ENCODE data around the gene BCAS3.

The BCAS3 gene

DNA sequence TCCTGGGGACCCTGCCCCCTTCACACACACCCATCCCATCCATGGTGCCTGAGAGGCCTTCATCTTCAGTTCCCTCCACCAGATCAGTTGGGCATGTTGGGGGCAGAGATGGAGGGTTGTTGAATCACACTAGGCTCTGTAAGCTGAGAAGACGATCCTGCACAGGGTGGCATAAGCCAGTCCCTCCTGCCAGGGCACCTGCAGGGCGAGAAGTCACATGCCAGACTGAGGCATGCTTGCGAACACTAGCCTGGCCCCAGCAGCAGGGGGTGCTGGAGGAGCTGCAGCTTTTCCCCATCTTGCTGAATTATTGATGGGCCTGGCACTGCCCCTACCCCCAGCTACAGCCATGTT, 715.9 kb downstream of the BCAS3 start:
- DNase-seq: no peak

DNA sequence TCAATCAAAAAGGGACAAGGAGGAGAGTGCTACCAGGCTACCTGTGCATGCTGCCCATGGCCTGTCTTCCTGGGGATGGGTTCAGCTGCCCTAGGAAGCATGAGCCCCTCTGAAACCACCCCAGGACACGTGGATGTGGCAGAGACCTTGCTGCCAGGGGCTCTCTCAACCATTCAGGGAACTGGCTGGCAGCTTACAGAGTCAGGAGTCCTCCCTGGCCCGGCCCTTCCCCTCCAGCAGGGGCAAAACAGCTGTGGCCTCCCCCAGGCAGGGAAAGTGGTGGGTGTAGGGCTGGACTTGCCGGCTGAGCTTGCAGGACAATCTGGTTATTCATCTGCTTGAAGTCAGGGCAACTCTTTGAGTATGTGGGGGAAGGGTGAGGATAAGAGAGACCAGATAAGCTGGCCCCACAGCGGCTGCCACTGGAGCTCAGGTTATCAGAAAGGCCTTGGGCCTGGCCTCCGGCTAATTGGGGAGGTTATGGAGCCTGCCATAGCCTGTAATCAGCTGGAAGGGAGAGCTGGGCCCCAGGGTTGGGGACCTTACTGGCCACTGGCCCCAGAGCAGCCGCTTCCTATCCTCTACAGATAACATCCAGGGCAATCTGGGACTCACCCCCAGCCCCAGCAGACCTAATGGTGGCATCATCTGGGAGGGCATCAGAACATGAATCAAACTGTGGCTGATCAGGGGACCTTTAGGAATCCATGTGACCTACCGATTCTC, 716.4 kb downstream of the BCAS3 start:
- no peak for DNase-seq

DNA sequence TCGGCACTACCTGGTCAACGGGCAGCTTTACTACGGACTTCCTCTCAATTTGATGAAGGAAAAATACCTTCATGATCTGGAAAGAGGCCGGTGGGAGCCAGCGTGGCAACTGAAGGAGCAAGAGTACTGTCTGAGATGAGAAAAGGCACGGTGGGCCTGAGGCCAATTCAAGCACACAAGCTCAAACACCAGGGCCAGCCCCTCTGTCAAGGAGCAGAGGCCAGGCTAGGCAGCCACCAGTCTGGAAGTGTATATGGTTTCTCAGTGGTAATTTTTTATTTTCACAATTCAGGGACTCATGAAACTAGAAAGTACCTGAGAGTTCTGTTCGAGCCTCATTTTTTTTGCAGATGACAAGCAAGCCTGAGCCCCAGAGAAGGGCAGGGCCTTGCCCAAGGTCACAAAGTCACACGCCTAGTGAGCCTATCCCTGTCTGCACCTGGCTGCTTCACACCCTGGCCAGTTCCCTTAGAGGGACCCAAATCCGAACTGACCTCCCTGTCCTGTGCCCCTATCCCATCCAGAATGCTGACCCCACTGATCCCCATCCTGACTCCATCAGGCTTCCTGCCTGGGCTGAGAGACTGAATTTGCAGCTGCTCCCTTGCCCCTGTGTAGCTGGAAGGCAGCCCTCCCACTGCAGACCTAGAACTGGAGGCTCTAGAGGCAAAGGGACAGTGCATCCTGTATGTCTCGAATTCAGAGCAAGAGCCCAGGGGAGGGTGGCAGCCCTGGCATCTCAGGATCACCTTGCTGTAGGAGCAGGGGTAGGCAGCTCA, 717.2 kb downstream of the BCAS3 start:
- no peak for DNase-seq

DNA sequence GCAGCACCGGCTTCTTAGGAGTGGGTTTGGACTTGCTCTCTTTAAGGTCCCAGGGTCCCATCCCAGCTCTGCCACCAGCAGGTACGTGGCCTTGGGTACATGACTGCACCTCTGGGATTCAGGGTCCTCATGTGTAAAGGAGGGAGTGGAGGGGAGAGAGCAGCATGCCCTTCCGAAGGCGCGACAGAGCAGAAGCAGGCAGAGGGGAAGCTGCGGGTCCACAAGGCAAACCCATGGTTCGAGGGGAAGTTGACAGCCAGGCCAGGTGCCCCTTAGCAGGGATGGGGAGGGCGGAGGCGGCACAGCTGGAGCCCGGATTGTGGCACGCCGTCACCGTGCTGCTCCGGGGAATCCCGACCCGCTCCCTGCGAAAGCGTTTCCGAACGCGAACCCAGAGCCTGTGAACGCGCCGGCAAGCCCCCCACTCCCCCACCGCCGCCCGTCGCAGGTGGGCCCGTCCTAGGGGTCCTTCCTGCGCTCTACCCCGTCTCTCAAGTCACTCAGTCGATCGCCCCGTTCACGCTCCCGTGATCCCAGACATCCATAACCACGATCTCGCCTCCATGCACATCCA, 717.8 kb downstream of the BCAS3 start:
- DNase-seq: no peak

DNA sequence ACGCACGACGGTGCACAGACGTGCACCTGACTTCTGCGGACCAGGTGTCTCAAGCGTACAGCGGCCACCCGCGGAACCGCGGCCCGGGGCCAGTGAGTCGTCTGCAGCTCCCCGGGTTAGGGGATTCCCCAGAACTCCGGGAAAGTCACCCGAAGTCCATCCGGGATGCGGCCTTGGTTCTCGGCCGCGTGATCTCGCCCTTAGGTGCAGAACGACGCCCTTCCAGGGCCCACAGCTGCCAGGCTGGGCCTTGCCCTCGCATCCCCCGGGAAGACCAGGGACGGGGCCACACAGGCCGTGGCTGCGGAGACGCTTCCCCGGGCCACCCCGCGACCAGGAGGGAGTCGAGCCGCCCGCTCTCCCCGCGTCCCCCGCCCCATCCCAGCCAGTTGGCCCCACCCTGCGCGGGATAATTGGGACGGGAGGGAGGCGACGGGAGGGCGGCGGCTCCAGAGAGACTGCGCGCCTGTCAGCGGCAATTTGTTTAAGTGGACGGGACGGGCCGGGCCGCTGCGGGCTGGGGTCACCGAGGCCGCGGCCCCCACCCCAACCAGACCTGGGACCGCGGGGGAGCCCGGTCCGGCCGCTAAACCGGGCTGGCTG, 718.4 kb downstream of the BCAS3 start:
- no peak for DNase-seq

DNA sequence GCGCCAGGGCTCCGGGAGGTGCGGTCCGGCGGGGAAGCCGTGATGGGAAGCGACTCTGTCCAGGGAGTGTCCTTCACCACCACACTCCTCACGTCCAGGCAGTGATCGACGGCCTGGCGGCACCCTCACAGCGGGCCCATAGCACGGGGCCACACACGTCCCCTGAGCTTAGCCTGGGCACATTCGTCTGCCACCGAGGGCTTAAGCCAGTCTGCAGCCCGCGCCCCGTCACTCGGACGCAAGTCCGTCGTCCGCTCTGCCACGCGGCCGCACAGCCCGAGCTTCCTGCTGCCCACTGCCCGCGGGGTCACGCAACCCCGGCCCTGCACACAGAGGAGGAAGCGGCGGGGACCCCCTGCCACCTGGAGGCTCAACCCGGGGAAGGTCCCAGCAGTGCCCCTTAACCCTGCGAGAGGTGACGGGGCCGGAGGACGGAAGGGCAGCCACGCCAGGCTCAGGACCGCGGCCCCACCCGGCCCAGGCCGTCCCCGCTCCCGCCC, 719.0 kb downstream of the BCAS3 start:
- DNase-seq: no peak

DNA sequence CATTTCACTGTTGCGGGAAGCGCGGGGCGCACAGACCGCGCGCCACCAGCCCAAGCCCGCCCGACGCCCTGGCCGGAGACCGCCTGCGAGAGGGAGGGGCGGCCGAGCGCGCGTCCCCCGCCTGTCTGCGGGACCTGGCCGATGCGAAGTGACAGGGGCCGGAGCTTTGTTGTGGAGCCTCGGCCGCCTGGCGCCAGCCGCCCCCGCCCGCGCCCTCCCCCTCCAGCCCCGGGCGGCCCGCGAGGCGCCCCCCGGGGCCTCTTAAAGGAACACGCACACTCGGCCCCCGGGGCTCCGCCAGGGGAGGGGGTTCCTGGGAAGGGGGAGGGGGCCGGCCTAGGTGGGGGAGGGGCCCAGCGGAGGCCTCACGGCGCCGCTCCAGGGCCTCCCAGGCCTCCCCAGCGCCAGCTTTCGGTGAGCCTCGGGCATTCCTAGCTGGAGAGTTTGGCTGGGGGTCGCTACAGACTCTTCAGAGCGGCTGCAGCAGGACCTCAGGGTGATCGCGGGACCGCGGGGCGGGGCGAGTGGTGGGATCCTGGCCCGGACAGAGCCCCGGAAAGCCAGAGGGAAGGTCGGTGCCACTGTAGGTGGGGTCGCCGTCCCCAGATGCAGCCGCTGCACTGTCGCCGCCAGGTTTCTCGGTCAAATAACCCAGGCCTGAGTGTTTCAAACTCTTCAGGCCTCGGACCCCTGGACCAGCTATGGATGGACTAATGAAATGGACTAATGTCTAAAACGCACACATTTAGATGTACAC, 719.6 kb downstream of the BCAS3 start:
- no peak for DNase-seq

DNA sequence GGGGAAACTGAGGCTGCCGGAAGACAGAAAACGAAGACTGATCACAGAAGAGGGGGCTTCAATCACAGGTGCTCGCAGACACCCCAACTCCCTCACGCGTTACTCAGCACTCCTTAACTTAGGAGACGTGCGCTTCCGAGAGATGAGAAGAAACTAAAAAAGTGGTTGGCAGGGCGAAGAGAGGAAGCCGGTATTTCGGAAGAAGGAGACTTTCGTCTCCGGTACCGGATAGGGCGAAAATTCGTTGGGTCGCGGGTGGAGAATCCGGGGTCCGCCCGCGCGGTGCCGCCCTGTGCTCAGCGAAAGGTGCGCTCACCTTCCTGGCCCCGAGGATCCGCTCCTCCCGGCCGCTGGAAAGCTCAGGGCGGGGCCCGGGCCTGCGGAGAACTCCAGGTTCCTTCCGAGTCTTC, 721.1 kb downstream of the BCAS3 start:
- DNase-seq: no peak

DNA sequence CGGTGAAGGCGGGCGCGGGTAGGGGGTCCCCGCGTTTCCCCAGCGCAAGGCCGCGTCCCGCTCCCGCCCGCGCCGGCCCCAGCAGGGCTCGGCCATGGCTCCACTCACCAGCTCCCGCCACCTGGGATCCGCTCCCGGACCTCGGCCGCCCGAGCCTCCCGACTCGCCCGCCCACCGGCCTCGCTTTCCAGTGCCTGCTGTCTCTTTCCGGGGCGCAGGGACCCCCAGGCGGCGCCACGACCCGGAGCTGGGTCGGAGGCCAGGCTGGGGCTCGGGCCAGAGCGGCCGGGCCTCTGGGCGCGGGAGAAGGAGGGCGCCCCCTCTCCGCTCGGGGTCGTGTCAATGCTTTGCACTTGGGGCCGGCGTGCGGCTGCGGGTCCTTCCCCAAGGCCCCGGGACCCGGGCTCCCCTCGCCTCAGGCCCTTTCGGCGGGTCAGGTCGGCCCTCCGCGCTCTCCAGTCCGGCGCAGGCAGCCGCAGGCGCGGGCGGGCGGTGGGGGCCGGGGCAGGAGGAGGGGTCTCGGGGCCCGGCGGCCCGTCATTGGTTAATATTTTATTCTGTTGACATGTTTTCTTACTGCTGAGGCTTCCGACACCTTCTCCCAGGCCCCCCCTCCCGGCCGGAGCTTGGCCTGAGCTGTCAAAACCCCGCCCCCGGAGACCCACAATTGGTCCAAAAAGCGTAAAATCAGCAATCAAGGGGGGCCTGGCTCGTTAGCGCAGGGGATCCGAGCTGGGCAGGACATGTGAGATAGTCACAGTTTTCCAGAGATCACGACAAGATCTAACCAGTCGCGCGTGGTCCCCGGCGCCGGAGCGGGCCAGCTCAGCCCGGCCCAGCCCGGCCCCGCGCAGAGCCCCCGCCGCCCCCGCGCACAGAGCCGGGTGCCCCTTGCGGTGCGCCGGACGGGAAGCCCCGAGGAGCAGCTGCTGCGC, 721.7 kb downstream of the BCAS3 start, which contains the start of gene TBX2:
TBX2 (plus strand) TSS at position 713 of the 935 bp plus-strand sequence. CDS start 334 bp downstream, outside the sequence.
- no peak for DNase-seq

DNA sequence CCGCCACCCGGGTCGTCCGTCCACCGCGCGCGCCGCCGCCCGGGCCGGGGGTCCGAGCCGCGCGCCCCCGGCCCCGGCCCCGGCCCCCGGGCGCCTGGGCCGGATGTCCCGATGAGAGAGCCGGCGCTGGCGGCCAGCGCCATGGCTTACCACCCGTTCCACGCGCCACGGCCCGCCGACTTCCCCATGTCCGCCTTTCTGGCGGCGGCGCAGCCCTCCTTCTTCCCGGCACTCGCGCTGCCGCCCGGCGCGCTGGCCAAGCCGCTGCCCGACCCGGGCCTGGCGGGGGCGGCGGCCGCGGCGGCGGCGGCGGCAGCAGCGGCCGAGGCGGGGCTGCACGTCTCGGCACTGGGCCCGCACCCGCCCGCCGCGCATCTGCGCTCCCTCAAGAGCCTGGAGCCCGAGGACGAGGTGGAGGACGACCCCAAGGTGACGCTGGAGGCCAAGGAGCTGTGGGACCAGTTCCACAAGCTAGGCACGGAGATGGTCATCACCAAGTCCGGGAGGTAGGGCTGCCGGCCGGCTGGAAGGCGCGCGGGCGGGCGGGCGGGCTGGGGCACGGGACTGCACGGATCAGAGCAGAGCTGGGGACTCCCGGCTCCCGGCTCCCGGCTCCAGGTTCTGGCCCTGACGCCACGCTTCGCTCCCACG, 722.5 kb downstream of the BCAS3 start:
- DNase-seq: no peak

DNA sequence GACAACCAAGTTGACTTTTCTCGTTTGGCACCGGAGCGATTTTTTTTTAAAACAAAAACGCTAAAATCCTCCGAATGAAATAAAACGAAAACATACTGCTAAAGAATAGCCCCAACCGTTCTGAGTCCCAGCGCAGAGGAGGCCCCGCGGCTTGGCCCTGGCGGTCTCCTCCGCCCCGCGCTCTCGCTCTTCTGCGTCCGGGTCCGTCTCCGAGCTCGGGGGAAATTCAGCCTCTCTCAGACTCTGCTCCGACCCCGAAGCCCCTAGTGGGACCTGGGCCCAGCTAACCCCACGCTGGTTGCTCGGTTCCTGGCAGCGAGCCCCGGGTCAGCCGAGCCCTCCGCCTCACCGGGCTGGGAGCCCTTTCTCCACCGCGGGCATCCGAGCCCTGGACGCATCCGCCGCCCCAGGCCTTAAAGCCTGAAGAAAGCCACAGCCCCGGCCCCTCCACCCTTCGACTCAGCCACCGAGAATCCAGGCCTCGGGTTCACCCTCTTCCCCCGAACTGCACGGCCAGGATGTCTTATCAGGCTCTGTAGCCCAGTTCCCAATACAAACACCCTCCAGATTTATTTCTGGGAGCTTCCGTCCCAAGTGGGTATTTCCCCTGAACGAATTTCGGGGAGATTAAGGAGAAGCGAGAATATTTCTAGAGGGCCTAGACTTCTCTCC, 723.2 kb downstream of the BCAS3 start:
- DNase-seq: no peak

DNA sequence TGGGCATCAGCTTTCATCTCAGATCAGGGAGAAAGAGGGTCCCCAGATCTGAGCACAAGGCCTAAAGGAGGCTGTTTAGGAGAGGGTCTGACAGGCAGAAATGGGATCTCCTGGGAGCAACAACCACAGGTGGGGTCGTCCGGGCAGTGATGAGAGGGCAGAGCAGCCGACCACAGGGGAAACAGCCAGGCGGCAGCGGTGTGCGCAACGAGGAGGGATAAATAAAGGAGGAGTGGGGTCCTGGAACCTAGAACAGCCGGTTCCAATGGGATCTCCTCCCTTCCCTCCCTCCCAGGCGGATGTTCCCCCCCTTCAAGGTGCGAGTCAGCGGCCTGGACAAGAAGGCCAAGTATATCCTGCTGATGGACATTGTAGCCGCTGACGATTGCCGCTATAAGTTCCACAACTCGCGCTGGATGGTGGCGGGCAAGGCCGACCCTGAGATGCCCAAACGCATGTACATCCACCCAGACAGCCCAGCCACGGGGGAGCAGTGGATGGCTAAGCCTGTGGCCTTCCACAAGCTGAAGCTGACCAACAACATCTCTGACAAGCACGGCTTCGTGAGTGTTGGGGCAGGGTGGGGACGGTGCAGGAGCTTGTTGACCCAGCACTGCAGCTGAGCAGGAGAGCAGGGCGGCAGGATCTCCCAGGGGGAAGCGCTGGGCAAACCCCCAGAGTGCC, 723.9 kb downstream of the BCAS3 start:
- DNase-seq: no peak

DNA sequence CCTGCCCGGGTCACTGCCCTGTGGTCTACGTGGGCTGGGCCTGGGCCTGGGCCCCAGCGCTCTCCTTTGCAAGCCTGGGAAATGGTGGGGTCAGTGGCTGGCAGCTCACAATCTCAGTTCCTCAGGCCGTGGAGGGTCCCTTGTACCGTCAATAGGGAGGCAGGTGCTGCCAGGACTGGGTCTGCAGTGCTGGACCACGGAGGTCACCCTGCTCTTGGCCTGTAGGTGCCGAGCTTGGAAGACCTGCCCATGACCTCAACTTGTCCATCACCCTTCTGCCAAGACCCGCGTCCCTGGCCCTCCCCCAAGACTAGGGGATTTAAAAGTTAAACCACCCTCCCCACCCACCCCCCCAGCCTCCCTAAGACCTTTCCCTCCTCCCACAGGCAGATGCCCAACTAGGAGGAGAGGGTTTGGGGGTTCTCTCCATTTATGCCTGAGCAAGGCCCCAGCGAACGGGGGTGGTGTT, 724.5 kb downstream of the BCAS3 start:
- DNase-seq: no peak

DNA sequence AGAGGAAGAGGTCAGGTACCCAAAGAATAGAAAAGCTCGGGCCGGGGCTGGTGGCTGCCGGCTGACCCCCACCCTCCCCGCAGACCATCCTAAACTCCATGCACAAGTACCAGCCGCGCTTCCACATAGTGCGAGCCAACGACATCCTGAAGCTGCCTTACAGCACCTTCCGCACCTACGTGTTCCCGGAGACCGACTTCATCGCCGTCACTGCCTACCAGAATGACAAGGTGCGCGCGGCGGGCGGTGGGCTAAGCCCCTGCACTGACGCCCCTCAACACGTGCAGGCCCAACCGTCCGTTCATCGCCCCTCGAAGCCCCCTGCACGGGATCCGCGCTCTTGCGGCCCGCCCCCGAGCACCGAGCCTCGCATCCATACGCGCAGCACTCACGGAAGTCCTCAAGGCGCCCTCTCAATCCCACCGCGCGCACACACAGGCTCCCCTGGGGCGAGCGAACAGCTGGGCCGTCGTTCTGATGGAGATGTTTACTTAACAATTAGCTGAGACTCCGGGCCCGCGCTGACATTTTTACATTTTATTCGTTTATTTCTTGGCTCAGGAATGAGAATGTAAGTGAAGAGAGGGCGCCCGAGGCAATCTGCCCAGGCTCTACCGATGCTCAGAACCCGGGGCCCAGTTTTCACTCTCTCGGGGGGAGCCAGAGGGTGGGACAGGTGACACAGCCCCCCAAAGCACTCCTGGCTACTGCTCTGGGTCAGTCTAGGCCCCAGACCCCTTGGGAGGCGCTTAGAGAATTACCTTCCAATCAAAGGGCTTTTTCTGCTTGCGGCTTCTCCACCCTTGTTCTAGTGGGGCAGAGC, 725.5 kb downstream of the BCAS3 start:
- DNase-seq: no peak

DNA sequence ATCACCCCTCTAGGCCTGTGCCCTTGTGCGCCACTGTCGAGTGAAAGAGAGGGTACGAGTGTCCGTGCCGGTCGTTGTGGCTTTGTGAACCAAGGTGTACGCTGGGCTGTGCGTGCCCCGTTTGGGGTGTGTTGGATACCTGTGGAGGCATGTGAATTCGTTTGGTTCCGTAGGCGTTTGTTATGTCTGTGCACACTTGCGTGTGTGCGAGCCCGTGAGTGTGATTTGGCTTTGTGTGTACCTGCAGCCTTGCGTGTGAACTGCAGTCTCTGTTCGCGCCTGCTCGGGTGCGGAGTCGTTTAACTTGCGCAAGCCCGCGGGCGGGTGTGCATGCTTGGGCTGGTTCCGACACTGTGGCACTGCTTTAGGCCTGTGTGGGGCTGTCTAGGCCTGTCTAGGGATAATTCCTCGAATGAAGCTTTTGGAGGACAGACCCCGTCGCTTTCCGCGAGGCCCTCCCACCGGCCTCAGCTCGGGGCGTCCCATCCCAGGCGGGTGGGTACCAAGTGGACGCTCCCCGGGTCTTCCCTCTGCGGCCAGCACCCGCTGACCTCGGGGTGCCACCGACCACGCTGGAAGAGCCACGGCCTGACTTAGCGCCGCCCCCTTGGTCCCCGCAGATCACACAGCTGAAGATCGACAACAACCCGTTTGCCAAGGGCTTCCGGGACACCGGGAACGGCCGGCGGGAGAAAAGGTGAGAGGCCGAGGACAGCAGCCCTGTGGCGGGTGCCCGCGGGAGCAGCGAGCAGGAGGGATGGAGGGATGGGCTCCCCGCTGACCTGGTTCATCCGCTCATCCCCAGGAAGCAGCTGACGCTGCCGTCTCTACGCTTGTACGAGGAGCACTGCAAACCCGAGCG, 726.4 kb downstream of the BCAS3 start:
- no peak for DNase-seq

DNA sequence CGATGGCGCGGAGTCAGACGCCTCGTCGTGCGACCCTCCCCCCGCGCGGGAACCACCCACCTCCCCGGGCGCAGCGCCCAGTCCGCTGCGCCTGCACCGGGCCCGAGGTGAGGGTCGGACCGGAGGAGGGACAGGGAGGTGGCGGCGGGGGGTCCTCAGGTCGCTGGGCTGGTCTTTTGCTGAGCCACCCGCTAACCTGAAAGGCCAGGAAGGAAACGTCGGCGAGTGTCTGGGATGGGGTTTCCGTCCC, 726.9 kb downstream of the BCAS3 start:
- no peak for DNase-seq

DNA sequence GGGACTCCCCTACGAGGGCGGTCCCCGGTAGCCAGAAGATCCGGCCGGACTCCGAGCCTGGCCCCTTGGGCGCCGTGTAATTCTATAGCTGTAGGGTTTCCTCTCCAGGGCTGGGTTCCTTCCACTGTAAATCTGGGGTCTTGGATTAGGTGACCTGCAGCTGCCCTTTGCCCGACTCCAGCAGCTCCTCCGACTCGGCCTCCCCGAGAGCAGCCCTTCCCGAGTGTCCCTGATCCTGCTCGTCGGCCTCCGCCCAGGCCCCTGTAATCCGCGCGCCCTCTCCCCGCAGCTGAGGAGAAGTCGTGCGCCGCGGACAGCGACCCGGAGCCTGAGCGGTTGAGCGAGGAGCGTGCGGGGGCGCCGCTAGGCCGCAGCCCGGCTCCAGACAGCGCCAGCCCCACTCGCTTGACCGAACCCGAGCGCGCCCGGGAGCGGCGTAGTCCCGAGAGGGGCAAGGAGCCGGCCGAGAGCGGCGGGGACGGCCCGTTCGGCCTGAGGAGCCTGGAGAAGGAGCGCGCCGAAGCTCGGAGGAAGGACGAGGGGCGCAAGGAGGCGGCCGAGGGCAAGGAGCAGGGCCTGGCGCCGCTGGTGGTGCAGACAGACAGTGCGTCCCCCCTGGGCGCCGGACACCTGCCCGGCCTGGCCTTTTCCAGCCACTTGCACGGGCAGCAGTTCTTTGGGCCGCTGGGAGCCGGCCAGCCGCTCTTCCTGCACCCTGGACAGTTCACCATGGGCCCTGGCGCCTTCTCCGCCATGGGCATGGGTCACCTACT, 727.4 kb downstream of the BCAS3 start:
- DNase-seq: no peak
